HepG2 (cell line): Measurements from ENCODE around the gene PIK3CB.

Experiments
- ATF7 ChIP-seq, 2 experiments: fragments of 450-650 bp in 1 of 2; sonication (generic) in 1 of 2; formaldehyde crosslinking in 1 of 2; IDR thresholded peaks; 2 replicates each; pipeline versions ENCODE4 v1.4.0 to v1.6.1; 2016 to 2020; ENCODE audit warnings: antibody characterized with exemption in 1 of 2, mild to moderate bottlenecking in 1 of 2, missing genetic modification reagents in 1 of 2
- CTCF ChIP-seq: sonication (generic); formaldehyde crosslinking; IDR thresholded peaks from 2 replicates; pipeline ENCODE4 v1.5.0; 2020; ENCODE audit warnings: mild to moderate bottlenecking, missing genetic modification reagents, moderate library complexity
- FOXP1 ChIP-seq, 2 experiments: fragments of 450-650 bp in 1 of 2; IDR thresholded peaks; 2 replicates each; pipeline ENCODE4 v1.6.1; 2017 to 2018; ENCODE audit warnings: antibody characterized with exemption in 1 of 2
- HDAC1 ChIP-seq: sonication (generic); formaldehyde crosslinking; IDR thresholded peaks from 2 replicates; pipeline ENCODE4 v1.5.1; 2020; ENCODE audit warnings: mild to moderate bottlenecking, missing genetic modification reagents
- HDAC6 ChIP-seq: fragments of 200-600 bp; sonication (generic); IDR thresholded peaks from 2 replicates; pipeline ENCODE4 v1.7.0; 2017; ENCODE audit warnings: mild to moderate bottlenecking, antibody characterized with exemption, low read length, low read depth
- NR3C1 ChIP-seq: sonication (generic); formaldehyde crosslinking; IDR thresholded peaks from 2 replicates; pipeline ENCODE4 v1.4.0; 2020; ENCODE audit warnings: missing genetic modification reagents
- PREB ChIP-seq: sonication (generic); formaldehyde crosslinking; IDR thresholded peaks from 2 replicates; pipeline ENCODE4 v1.4.0; 2020; ENCODE audit warnings: missing genetic modification reagents
- RAD51 ChIP-seq: fragments of 450-650 bp; IDR thresholded peaks from 2 replicates; pipeline ENCODE4 v1.6.1; 2016; ENCODE audit warnings: borderline replicate concordance
- SYNCRIP ChIP-seq: fragments of 200-400 bp; formaldehyde crosslinking; IDR thresholded peaks from 2 replicates; pipeline ENCODE4 v1.6.1; 2018; ENCODE audit warnings: mild to moderate bottlenecking, low read depth, low read length; ENCODE audit not compliant: insufficient read depth
- YY1 ChIP-seq: IDR thresholded peaks from 2 replicates; pipeline ENCODE4 v1.6.1; 2011; ENCODE audit warnings: low read length, low read depth, moderate library complexity, mild to moderate bottlenecking; ENCODE audit not compliant: insufficient read depth, insufficient replicate concordance
- ZNF3 ChIP-seq: IDR thresholded peaks from 2 replicates; pipeline ENCODE4 v1.7.0; 2017; ENCODE audit warnings: inconsistent platforms
- ZSCAN25 ChIP-seq: sonication (generic); formaldehyde crosslinking; IDR thresholded peaks from 2 replicates; pipeline ENCODE4 v1.8.0; 2022; ENCODE audit warnings: mild to moderate bottlenecking, missing genetic modification reagents

GRCh38 chr3:138873471-138874278 lies 38.9 kb upstream of the PIK3CB start:
- no peak for TF ChIP-seq ZSCAN25 (CRISPR knock-in tag)
- no peak for TF ChIP-seq CTCF (CRISPR knock-in tag)
- no peak for TF ChIP-seq PREB
- TF ChIP-seq RAD51: no peak
- TF ChIP-seq FOXP1 (IDR thresholded peaks at IDR 0.05): no peak
- no peak for TF ChIP-seq FOXP1 (CRISPR knock-in tag; IDR thresholded peaks at IDR 0.05)
- no peak for TF ChIP-seq YY1
- no peak for TF ChIP-seq HDAC6
- no peak for TF ChIP-seq ZNF3 (CRISPR knock-in tag)
- TF ChIP-seq HDAC1: no peak
- no peak for TF ChIP-seq NR3C1
- TF ChIP-seq ATF7 (IDR thresholded peaks at IDR 0.05): no peak
- TF ChIP-seq ATF7 (CRISPR knock-in tag; IDR thresholded peaks at IDR 0.05): no peak
- no peak for TF ChIP-seq SYNCRIP
